GM18868 (cell line): Measurements from ENCODE around the gene WNT2.

Source experiments
- ATAC-seq: cut with Tn5 transposase; IDR thresholded peaks from one replicate; pipeline ENCODE4 v1.9.1; 2021; ENCODE audit warnings: mild to moderate bottlenecking, moderate library complexity; ENCODE audit not compliant: unreplicated experiment

WNT2 gene

DNA sequence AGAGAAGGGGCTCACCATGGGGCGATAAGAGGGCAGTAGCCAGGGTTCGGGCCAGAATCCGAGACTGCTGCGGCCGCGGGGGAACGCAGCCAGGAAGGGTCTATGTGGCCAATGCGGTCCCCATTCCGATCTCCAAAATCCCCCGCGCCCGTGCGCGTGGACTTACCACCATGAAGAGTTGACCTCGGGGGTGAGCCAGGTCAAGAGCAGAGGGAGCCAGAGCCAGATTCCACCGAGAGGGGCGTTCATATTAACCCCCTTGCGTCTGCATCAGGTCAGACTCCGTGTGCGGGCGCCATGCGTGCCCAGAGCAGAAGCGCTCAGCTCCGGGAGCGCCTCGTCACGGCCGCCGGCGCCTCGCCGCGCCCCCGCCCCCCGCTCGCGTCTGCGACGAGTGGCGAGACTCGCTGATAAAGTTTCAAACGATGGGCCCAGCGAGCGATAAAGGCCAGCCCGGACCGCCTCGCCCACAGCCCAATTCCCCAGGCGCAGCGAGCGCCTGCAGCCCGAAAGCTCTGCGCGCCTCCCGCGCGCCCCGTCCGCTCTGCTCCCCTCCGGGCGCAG is at the start of gene WNT2:
WNT2 (minus strand) TSS at position 318 of the 564 bp plus-strand sequence; CDS start at position 249, 69 bp downstream.
- ATAC-seq, result peak; percentile 35

- no peak for ATAC-seq
These were observed 49.2 kb upstream of the WNT2 start for GRCh38 chr7:117372073-117372472.

- ATAC-seq, result no peak
These were observed 41.7 kb upstream of the WNT2 start for GRCh38 chr7:117364339-117365080.

DNA sequence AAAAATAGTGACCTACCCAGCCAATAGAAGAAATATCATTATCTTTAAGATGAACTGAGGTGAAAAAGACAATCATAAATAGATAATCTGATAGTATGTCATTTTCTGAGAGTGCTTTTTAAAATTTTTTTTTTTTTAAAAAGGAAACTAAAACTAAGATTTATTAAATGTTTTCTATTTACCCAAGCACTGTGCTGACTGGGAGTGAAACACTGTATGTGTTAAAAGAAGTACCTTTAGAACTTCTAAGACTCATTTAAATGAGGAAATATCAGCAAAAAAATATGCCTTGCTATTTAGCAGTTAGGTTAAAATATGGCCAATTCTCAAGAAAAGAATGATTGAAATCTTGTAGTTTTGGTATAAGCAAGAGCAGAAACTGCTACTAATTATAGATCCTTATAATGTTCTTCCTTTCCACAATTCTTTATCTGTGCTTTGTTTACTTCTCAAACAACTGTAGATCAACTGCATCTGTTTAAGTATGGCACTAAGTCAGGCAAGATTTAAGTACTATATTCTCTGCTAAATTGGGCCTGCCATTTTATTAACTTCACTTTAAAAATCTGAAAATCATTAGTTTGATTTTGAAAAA is 39.5 kb upstream of the WNT2 start:
- peak; percentile 70 for ATAC-seq

GRCh38 chr7:117350027-117350426 is 27.2 kb upstream of the WNT2 start:
- no peak for ATAC-seq

DNA sequence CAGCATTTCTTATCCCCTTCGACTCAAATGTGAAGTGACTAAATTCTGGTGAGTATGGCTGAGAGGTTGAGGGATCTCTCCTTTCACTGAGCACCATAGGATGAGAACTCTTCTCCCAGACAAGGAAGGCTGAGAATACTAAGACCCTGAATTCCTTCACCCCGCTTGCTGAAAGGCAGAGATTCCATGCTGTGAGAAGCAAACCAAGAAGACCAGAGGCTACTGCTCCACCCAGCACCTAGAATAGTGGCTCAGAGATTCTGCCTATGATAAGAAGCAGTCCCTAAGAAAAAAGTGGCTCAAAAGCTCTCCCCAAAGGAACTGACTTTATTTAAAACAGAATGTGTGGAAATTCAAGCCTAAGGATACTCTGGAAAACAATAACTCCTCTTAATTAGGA is 26.7 kb upstream of the WNT2 start:
- no peak for ATAC-seq

DNA sequence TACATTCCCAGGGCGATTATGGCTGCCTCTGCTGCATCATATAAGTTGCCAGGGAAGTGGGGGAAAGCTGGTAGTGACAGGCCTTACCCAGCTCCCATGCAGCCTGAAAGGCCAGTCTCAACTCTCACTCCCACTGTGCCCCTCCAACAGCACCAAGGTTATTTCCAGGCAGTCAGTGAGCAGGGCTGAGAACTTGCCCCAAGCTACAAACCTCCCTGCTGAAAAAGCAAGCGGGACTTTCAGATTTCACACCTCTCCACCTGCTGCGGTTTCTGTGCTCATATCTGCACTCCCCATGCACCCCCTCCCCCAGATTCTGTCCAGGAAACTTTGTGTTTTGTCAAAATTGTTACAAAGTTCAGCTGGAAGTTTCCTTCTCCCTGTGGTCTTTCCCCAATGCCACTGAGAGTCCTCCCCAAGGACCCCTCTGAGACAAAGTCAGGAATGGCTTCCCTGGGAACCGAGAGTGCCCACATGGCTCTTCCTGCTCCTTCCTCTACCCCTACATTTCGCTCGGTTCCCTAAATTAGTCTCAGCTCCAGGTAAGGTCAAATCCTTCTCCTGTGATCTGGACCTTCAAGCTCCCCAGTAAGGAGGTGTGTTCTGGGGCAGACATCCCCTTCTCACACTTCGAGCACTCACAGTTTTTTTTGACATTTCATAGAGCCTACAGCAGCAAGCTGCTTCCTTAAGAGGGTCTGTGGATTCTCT is 25.3 kb upstream of the WNT2 start:
- ATAC-seq, result peak; percentile 87

- peak; percentile 42 for ATAC-seq
These were observed 24.6 kb upstream of the WNT2 start for GRCh38 chr7:117347480-117347879.

- ATAC-seq, result no peak
These were observed 23.3 kb upstream of the WNT2 start for GRCh38 chr7:117346161-117346560.

DNA sequence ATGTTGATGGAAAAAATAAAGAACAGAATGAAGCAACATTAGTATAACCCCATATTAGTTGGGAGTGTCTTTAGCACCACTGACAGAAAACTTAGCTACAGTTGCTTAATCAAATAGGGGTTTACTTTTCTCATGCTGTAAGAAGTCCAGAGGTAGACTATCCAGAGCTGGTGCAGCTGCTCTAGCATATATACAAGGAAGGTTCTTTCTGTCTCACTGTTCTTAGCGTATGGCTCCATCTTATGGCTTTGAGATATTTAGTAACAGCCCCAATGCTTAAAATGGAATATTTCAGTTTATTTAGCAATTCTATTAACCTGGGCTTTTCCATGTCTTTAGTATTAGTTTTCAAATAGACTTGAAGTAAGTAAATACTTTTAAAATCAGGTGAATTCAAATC is 15.2 kb upstream of the WNT2 start:
- ATAC-seq, result no peak

DNA sequence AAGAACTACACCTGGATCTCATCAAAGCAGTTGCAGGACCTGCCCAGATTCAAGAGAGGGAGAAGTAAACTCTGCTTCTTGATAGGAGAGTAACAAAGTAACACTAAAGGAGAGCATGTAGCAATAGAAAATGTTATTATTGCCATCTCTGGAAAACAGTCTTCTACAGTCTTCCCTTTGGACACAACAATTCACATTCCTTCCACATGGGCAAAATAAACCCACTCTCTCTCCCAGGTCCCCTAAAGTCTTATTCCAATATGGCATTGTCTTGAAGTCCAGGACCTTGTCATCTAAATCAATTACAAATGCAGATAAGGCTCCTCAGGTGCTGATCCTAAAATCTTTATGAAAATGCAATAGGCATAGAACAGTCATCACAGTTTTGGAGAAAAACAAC is 10.3 kb upstream of the WNT2 start:
- no peak for ATAC-seq

GRCh38 chr7:117332031-117332430 is 9.2 kb upstream of the WNT2 start:
- ATAC-seq, result no peak

- no peak for ATAC-seq
These were observed 3.0 kb upstream of the WNT2 start for GRCh38 chr7:117325836-117326235.

DNA sequence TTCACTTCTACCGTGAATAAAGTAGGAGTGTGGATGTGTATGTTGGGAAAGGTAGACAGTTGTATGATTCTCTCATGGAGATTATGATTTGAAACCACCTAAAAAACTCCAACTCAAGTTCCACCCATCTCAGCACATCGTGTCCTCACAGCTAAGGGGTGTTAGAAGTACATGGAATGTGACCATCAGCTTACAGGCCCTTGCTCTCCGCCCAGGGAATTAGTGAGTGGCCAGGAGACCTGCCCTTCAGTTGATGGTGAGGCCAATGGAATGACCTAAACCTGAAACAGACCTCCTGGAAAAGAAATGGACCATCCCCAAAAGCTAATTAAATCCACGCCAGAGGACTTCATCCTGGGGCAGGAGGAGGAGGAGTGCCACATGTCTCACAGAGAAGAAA is 2.1 kb upstream of the WNT2 start:
- ATAC-seq, result no peak

- ATAC-seq, result peak; percentile 32
These were observed 1.2 kb upstream of the WNT2 start for GRCh38 chr7:117323851-117324711.

- ATAC-seq, result peak; percentile 11
These were observed 520 bp upstream of the WNT2 start for GRCh38 chr7:117323305-117323850.

DNA sequence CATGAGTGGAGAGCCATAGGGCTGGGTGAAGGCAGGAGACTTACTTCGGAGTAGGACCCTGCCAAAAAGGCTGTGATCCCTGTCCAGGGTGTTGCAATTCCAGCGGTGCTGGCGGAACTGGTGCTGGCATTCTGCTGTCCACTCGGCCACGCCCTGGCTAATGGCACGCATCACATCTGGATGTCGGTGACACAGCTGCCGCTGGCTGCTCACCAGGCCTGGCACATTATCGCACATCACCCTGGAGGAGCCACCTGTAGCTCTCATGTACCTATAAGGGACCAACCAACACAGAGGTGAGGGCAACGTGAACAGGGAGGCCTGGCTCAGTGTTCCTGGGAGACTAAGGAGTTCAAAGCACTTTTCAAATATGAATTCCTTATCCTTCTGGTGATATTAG is 2.3 kb downstream of the WNT2 start:
- ATAC-seq, result no peak

DNA sequence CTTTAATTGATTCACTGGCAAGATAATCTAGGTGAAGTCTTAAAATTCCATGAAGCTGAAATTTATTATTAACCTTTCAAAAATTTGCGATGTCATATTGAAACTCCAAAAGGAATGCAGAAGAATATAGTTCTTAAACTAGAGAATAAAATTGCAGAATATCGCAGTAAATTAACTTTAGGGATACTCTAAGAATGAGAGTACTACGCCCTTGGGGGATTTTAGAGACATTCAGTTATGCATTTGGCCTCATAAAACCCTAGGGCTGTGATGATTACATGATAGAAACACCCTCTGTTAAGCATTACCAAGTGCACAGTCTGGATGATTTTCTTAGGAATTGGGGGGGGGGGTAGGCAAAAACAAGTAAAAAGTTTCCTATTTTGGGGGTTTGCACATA is 3.7 kb downstream of the WNT2 start:
- no peak for ATAC-seq

- ATAC-seq, result no peak
These were observed 9.3 kb downstream of the WNT2 start for GRCh38 chr7:117313582-117313981.
